Measurements from ENCODE around the gene ATAD3B. TPM values are rescaled to one million over a fixed set of nuclear protein-coding genes. Genes with fewer than 3 reads are reported as not detected.

The ATAD3B gene
- total RNA-seq, 4 donors from 2014 or later = 3.5 to 7.1 (median 5.9) TPM

DNA sequence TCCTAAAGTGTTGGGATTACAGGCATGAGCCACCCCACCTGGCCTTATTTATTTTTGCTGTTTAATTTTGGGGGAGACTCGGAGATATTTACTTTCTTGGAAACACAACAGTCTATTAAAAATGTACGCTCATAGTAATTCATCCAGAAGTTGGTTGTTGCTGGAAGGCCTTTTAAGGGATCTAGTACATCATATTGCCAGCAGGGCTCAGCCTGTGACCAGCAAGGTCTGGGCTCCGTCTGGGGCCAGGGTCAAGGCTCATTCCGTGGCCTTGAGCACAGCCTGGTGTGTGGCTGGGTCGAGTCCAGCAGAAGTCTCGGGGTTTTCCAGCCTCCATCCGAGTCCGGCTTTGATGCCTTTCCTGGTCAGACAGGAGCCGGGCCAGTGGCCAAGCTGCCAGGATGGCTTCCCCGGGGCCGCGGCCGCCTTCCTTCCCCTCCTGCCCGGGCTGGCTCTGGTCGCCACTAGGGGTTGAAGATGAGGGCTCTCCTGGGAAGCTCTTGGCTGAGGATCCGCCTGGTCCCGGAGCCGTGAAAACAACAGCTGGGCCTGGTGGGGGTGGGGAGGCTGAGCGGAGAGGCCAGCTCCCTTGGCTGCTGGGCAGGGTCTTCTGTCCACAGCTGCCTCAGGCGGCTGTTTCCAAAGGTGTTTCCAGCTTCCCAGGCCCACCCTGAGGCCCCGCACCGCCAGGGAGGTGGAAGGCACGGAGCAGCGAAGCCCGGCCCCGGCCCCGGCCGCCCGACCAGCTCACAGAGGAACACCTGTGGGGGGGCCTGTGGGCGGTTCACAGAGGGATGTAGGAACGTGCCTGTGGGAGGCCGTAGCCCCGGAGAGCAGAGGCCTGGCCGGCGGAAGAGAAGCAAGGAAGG is 41.2 kb upstream of the ATAD3B start:
- Histone ChIP-seq H3K27me3 (peaks cover 2 to 9% (median 4%) of the 10 kb centered on the region in 3 donors), H3K9me3 (no peaks in the 10 kb centered on the region), H3K36me3 (no peaks in the 10 kb centered on the region), H3K4me3 (peak overlapping the region; percentile 17 to 45 (median 30)), H3K4me1 (peaks cover 32 to 51% of the 10 kb centered on the region in 2 donors), H3K27ac (peak overlapping the region; percentile 76 to 81 (median 78))
- intact Hi-C loops (cut with DNase I; ENCODE audit: low total_unique reads) (no loop called here), in situ Hi-C loops (cut with MboI; ENCODE audit: low sequenced_read_pairs in 4 of 4) (no loop called here)
- DNase-seq (peak in 1 of 2 donors; percentile 65), ATAC-seq (peak; percentile 46 to 61)
- TF ChIP-seq POLR2A (IDR thresholded peaks at IDR 0.05) (no peak), CTCF (IDR thresholded peaks at IDR 0.05 in 4 of 5, conservative IDR thresholded peaks at IDR 0.05 in 1 of 5) (peak in 2 of 5 experiments; percentile 10 to 19)

- H3K4me3 ChIP-seq = peak overlapping the region in 2 of 4 donors; percentile 17 to 35
- peaks cover 32 to 54% of the 10 kb centered on the region in 2 donors for H3K4me1 ChIP-seq
Measured at GRCh38 chr1:1430992-1431844, 40.3 kb upstream of the ATAD3B start.

GRCh38 chr1:1431845-1432273 is 39.7 kb upstream of the ATAD3B start:
- no peak overlapping the region for H3K4me3 ChIP-seq
- no peaks in the 10 kb centered on the region for H3K9me3 ChIP-seq
- H3K27me3 ChIP-seq = peaks cover 6 to 14% (median 9%) of the 10 kb centered on the region in 3 donors
- in situ Hi-C loops (cut with MboI; ENCODE audit: low sequenced_read_pairs in 4 of 4) = no loop called here
- DNase-seq = peak in 1 of 2 donors; percentile 64
- H3K4me1 ChIP-seq = peaks cover 32 to 61% of the 10 kb centered on the region in 2 donors
- peak in 1 of 2 donors; percentile 25 for ATAC-seq
- peak overlapping the region; percentile 76 to 81 (median 78) for H3K27ac ChIP-seq
- no peak for TF ChIP-seq CTCF (IDR thresholded peaks at IDR 0.05 in 4 of 5, conservative IDR thresholded peaks at IDR 0.05 in 1 of 5)
- TF ChIP-seq POLR2A (IDR thresholded peaks at IDR 0.05) = no peak
- intact Hi-C loops (cut with DNase I; ENCODE audit: low total_unique reads) = no loop called here
- no peaks in the 10 kb centered on the region for H3K36me3 ChIP-seq

More at GRCh38 chr1:1430992-1431844, 40.3 kb upstream of the ATAD3B start:
- peak overlapping the region; percentile 76 to 81 (median 78) for H3K27ac ChIP-seq
- TF ChIP-seq CTCF (IDR thresholded peaks at IDR 0.05 in 4 of 5, conservative IDR thresholded peaks at IDR 0.05 in 1 of 5) (no peak), POLR2A (IDR thresholded peaks at IDR 0.05) (no peak)
- in situ Hi-C loops (cut with MboI; ENCODE audit: low sequenced_read_pairs in 4 of 4) = no loop called here
- no peaks in the 10 kb centered on the region for H3K9me3 ChIP-seq
- H3K36me3 ChIP-seq = no peaks in the 10 kb centered on the region
- H3K27me3 ChIP-seq = peaks cover 5 to 9% (median 7%) of the 10 kb centered on the region in 3 donors
- DNase-seq (no peak), ATAC-seq (no peak)
- intact Hi-C loops (cut with DNase I; ENCODE audit: low total_unique reads) = no loop called here

DNA sequence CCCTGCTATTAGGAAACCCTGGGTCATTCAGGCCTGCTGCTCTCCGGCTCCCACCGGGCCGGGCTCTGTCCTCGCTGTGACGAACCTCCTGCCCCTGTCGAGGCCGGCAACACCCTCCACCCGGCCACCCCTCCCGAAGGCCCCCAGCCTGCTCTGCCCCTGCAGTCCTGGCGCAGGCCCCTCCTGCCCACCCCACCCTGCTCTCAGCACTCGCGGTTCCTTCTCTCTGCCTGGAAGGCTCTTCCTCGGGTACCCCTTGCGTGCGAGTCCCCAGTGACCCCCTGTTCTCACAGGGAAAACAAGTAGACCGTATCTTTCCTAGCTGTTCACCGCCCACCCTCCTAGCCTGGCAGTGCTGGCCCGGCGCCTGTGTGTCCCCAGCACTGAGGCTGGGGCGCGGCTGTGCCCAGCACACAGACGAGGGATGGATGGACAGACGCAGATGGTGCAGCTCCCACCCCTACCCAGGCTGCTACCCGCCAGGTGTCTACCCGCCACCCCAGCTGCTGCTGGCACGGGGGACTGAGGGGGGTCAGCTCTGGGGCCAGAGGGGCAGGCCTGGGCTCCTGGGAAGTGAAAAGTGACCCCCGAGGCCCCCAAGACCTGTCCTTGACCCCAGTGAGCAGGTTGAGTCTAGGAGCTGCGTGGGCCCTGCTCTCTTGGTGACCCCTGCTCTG is 39.2 kb upstream of the ATAD3B start:
- ATAC-seq (no peak), DNase-seq (no peak)
- intact Hi-C loops (cut with DNase I; ENCODE audit: low total_unique reads) = no loop called here
- Histone ChIP-seq H3K27ac (peak overlapping the region; percentile 76 to 81 (median 78)), H3K4me3 (no peak overlapping the region), H3K4me1 (peaks cover 32 to 64% of the 10 kb centered on the region in 2 donors), H3K27me3 (peaks cover 6 to 19% (median 12%) of the 10 kb centered on the region in 3 donors), H3K36me3 (no peaks in the 10 kb centered on the region), H3K9me3 (no peaks in the 10 kb centered on the region)
- in situ Hi-C loops (cut with MboI; ENCODE audit: low sequenced_read_pairs in 4 of 4) = no loop called here
- TF ChIP-seq CTCF (IDR thresholded peaks at IDR 0.05 in 4 of 5, conservative IDR thresholded peaks at IDR 0.05 in 1 of 5) = no peak
- no peak for TF ChIP-seq POLR2A (IDR thresholded peaks at IDR 0.05)
